LNCAP (cell line): ENCODE results near the gene MPG.

ENCODE experiments used
- TF ChIP-seq, protein P1 (sequence below): fragments of 450-650 bp; IDR thresholded peaks from 2 replicates; pipeline ENCODE4 v1.5.1; 2017; ENCODE audit warnings: mild to moderate bottlenecking

Gene MPG

DNA sequence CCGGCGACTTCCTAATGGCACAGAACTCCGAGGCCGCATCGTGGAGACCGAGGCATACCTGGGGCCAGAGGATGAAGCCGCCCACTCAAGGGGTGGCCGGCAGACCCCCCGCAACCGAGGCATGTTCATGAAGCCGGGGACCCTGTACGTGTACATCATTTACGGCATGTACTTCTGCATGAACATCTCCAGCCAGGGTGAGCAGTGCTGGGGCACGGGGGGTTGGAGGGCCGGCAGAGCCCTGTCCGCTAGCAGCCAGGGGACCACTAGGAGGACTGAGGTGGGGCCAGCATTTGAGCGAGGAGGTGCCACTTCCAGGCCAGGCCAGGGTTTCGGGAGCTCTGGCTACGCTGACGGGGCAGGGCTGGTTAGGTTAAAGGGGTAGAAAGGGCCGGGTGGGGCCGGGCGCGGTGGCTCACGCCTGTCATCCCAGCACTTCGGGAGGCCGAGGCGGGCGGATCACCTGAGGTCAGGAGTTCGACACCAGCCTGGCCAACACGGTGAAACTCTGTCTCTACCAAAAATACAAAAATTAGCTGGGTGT is 5.1 kb downstream of the MPG start:
- TF ChIP-seq, protein P1, sequence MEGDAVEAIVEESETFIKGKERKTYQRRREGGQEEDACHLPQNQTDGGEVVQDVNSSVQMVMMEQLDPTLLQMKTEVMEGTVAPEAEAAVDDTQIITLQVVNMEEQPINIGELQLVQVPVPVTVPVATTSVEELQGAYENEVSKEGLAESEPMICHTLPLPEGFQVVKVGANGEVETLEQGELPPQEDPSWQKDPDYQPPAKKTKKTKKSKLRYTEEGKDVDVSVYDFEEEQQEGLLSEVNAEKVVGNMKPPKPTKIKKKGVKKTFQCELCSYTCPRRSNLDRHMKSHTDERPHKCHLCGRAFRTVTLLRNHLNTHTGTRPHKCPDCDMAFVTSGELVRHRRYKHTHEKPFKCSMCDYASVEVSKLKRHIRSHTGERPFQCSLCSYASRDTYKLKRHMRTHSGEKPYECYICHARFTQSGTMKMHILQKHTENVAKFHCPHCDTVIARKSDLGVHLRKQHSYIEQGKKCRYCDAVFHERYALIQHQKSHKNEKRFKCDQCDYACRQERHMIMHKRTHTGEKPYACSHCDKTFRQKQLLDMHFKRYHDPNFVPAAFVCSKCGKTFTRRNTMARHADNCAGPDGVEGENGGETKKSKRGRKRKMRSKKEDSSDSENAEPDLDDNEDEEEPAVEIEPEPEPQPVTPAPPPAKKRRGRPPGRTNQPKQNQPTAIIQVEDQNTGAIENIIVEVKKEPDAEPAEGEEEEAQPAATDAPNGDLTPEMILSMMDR = no peak

DNA sequence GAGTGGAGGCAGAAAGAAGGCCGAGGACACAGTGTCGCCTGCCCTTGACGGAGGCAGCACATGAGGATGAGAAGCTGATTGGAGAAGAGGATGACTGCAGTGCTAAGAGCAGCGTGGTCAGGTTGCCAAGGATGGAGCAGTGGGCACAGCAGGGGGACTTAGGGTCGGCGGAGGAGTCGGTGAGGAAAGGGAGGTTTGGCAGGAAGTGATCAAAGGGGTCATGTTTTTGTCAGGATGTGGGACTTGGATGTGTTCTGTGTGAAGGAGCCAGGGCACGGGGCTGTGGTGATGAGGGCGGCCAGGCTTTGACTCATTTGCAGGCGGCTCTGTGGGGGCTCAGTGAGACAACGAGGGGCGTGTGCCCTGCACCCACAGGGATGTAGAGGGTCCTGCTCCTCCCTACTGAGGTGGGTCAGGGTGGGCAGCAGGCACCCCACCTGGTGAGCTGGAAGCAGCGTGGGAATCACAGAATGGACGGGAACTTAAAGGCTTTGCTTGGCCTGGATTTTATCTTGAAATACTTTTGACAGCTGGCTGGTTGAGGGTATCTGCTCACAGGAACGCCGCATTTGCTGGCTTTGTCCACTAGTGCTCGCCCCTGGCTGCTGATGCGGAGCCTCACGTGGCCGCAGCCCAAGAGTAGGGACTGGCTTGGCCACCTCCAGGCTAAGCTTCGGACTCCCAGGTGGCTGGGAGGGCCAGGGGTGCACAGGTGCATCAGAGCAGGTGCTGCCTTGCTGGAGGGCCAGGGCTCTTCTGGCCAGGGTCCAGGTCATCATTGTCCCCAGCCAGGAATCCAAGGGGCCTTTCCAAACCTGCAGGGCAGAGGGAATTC is 6.0 kb downstream of the MPG start:
- TF ChIP-seq, protein P1 = no peak

DNA sequence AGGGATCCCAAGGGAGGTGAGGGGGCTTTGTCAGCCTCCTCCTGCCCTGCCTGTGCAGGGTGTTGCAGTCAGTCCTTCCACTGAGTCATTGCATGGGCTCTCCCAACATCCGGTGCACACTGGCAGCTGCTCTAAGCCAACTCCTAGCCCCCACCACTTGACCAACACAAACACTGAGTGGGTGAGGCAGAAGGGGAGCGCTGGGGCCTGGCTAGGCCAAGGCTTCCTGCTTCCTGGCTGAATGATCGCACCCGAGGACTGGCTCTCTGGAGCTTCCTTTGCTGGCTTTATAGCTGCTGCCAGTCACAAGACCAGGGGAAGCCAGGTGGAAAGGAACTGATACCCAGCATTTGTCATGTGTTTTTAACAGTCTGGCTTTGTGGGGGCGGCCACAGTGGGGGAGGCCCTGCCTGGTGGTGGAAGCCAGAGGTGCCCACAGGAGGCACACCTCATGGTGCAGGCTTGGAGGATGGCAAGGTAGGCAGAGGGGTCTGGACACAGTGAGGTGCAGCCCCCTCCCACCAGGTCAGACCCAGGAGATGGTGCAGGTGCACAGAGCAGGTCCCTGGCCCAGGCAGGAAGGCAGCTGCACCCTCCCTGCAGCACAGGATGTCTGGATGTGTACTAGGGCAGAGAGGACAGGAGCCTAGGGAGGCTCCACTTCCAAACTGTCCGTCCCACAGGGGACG is 6.8 kb downstream of the MPG start:
- TF ChIP-seq, protein P1 = no peak

DNA sequence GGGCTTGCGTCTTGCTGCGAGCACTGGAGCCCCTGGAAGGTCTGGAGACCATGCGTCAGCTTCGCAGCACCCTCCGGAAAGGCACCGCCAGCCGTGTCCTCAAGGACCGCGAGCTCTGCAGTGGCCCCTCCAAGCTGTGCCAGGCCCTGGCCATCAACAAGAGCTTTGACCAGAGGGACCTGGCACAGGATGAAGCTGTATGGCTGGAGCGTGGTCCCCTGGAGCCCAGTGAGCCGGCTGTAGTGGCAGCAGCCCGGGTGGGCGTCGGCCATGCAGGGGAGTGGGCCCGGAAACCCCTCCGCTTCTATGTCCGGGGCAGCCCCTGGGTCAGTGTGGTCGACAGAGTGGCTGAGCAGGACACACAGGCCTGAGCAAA is 7.4 kb downstream of the MPG start:
- TF ChIP-seq, protein P1 = no peak

DNA sequence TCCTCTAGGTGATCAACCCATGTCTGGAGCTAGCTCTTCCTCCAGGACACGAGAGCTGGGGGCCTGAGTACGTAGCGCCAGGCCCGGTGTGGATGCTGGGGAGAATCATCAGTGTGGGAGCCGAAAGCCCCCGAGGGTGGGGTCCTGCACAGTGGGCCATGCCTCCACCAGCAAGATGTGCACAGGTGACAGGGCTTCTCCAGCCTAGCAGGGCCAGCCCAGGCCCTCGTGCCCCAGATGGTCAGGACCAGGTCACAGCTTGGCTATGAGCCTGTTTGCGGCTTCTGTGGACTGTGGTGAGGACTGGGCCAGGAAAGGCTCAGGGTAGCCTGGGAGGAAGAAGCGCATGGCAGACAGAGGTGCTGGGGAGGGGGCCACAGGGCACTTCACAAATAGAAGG is 7.8 kb downstream of the MPG start:
- TF ChIP-seq, protein P1 = no peak

DNA sequence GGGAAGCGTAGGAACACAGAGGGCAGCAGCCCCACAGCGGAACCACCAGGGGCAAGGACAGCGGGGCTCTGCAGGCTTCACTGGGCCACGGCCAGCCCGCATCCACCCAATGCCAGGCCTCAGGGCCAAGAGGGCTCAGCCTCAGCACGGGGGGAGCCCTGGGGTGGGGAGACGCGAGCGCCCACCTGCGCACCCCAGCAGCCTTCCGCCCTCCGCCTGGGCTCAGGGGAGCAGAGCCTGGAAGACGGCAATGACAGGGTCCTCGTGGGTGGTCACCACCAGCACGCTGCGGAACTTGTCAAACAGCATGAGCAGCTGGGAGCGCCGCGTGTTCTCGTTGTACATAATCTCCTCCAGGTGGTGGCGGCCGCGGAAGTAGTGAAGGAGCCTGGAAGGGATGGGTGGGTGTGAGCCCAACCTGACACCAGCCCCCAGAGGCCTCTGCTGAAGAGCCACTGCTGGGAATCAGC is 8.5 kb downstream of the MPG start:
- TF ChIP-seq, protein P1 = no peak

DNA sequence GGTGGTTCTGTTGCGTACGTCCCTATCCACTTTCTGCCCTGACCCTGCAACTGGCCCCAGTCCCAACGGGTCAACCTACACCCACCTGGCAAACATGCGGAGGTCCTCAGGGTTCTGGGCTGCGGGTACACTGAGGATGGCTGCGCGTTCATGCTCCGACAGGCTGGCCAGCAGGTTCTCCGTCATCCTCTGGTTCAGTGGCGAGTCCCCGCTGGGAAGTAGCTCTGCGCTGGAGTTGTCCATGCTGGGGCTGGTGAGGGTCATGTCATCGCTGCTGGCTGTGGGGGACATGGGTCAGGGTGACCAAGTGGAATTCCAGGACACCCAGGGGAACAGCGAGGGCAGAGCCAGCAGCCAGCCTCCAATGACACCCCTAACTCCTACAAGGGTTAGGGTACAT is 10.6 kb downstream of the MPG start:
- TF ChIP-seq, protein P1 = no peak
